Measurements from ENCODE around the gene TMEM145. TPM values are rescaled to one million over a fixed set of nuclear protein-coding genes. Genes with fewer than 3 reads are reported as not detected.

TMEM145 gene
- total RNA-seq, 1 donor from 2014 or later = 18.4 TPM

DNA sequence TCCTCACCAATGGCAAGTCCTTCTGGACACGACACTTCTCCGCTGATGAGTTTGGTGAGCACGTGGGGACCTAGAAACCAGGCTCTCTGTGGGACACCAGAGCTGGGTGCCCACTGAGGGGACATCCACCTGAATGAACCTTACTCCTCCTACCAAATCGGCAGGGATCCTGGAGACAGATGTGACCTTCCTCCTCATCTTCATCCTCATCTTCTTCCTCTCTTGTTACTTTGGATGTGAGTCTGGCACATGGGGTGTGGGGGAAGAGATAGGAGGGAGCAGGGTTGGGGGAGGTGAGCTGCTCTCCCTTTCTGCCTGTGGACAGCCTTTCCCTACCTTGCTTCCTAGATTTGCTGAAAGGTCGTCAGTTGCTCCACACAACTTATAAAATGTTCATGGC lies 1.9 kb downstream of the TMEM145 start:
- H3K27me3 Mint-ChIP-seq (ENCODE audit: low read depth) = peaks cover 22% of the 10 kb centered on the region
- no peak for TF ChIP-seq CTCF (conservative IDR thresholded peaks at IDR 0.05)
- H3K9me3 Mint-ChIP-seq = no peaks in the 10 kb centered on the region
- peaks cover 27% of the 10 kb centered on the region for H3K4me1 Mint-ChIP-seq
- H3K4me3 Mint-ChIP-seq = peak overlapping the region; percentile 53
- no peak overlapping the region for H3K27ac Mint-ChIP-seq (ENCODE audit: unreplicated experiment)
- H3K36me3 Mint-ChIP-seq (ENCODE audit: low read depth) = no peaks in the 10 kb centered on the region
- no peak for DNase-seq (ENCODE audit: low read depth, low spot score)

GRCh38 chr19:42316223-42317211 lies 3.4 kb downstream of the TMEM145 start:
- Mint-ChIP-seq H3K27me3 (ENCODE audit: low read depth) (peaks cover 37% of the 10 kb centered on the region), H3K4me3 (peak overlapping the region; percentile 39), H3K27ac (ENCODE audit: unreplicated experiment) (no peak overlapping the region), H3K4me1 (peaks cover 27% of the 10 kb centered on the region), H3K36me3 (ENCODE audit: low read depth) (no peaks in the 10 kb centered on the region), H3K9me3 (no peaks in the 10 kb centered on the region)
- TF ChIP-seq CTCF (conservative IDR thresholded peaks at IDR 0.05) = no peak
- DNase-seq (ENCODE audit: low read depth, low spot score) = no peak

DNA sequence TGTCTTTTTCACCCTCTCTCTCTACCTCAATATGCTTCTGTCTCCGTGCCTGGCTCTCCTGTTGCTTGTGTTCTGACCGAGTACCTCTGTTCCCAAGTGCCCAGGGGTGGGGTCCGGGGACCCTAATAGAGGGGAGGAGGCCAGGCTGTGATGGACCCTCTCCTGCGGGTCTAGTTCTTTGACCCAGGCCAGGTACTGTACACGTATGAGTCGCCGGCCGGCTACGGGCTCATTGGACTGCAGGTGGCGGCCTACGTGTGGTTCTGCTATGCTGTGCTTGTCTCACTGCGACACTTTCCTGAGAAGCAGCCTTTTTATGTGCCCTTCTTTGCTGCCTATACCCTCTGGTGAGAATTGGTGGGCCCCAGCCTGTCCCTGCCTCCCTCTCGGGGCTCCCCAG lies 4.4 kb downstream of the TMEM145 start:
- Mint-ChIP-seq H3K27me3 (ENCODE audit: low read depth) (peaks cover 47% of the 10 kb centered on the region), H3K27ac (ENCODE audit: unreplicated experiment) (no peak overlapping the region), H3K4me1 (peaks cover 20% of the 10 kb centered on the region), H3K36me3 (ENCODE audit: low read depth) (no peaks in the 10 kb centered on the region), H3K9me3 (no peaks in the 10 kb centered on the region), H3K4me3 (no peak overlapping the region)
- no peak for DNase-seq (ENCODE audit: low read depth, low spot score)
- TF ChIP-seq CTCF (conservative IDR thresholded peaks at IDR 0.05) = no peak

DNA sequence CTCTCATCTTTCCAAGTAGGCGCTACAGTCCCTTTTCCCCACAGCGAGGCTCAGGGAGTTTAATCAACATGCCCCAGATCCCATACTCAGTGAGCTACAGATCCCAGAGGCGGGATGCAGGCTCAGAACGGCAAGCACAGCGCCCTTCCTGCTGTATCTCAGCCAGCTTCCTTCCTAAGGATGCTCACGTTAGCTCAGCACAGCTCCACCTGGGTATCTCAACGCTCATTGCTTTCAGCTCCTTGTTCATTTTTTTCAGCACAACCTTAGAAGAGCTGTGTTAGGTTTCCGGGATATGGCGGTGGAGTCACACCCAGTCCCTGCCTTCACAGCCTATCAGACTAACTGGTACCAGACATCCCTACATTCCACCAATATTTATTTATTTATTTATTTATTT lies 9.2 kb downstream of the TMEM145 start:
- Mint-ChIP-seq H3K4me1 (peaks cover 16% of the 10 kb centered on the region), H3K27me3 (ENCODE audit: low read depth) (peaks cover 47% of the 10 kb centered on the region), H3K27ac (ENCODE audit: unreplicated experiment) (no peak overlapping the region), H3K4me3 (no peak overlapping the region), H3K36me3 (ENCODE audit: low read depth) (peaks cover 2% of the 10 kb centered on the region), H3K9me3 (no peaks in the 10 kb centered on the region)
- no peak for TF ChIP-seq CTCF (conservative IDR thresholded peaks at IDR 0.05)
- DNase-seq (ENCODE audit: low read depth, low spot score) = no peak

GRCh38 chr19:42323473-42323851 lies 10.4 kb downstream of the TMEM145 start:
- H3K4me1 Mint-ChIP-seq = peaks cover 28% of the 10 kb centered on the region
- peaks cover 2% of the 10 kb centered on the region for H3K36me3 Mint-ChIP-seq (ENCODE audit: low read depth)
- no peak overlapping the region for H3K27ac Mint-ChIP-seq (ENCODE audit: unreplicated experiment)
- H3K4me3 Mint-ChIP-seq = peak overlapping the region; percentile 51
- no peak for TF ChIP-seq CTCF (conservative IDR thresholded peaks at IDR 0.05)
- peaks cover 47% of the 10 kb centered on the region for H3K27me3 Mint-ChIP-seq (ENCODE audit: low read depth)
- no peak for DNase-seq (ENCODE audit: low read depth, low spot score)
- no peaks in the 10 kb centered on the region for H3K9me3 Mint-ChIP-seq

All from neural crest cell (in vitro differentiated cells).